HepG2 (cell line): ENCODE results near the gene SECTM1. TPM values are rescaled to one million over a fixed set of nuclear protein-coding genes. Genes with fewer than 3 reads are reported as not detected.

Experiments
- ATAC-seq: fragments of 200-7000 bp; cut with Tn5 transposase; 3 replicates; pipeline ENCODE4 v1.9.1; 2020; ENCODE audit warnings: mild to moderate bottlenecking, moderate library complexity
- BruUV-seq: library from RNA; stranded (reverse); fragments of 400-500 nt; replicated peaks from 2 replicates; lab custom pipeline; 2021; lab: Mats Ljungman, UMichigan
- CTCF ChIA-PET: fragments of 300-600 bp; formaldehyde crosslinking; extraction: SDS; loops from one replicate; lab custom pipeline; 2021; ENCODE audit warnings: low total read pairs, inconsistent platforms, low intra/inter-chr PET ratio; lab: Yijun Ruan, JAX
- POLR2A ChIA-PET: fragments of 350-600 bp; sonication (Branson Sonifier 250); formaldehyde crosslinking; loops from one replicate; lab custom pipeline; 2020; ENCODE audit warnings: antibody characterized with exemption, inconsistent platforms; lab: Yijun Ruan, JAX
- DNase-seq: peaks from one replicate; pipeline ENCODE4 v3.0.0-alpha.2; 2015; ENCODE audit warnings: low spot score
- FAIRE-seq: peaks from 3 replicates; lab custom pipeline; 2011; peaks lifted over from hg19 to GRCh38; lab: Jason Lieb, UNC
- H2AFZ ChIP-seq: one replicate; pipeline ENCODE4 v1.6.1; 2011; ENCODE audit warnings: low read length, inconsistent platforms
- H3K27ac ChIP-seq: fragments of 300-600 bp; 3 replicates; pipeline ENCODE4 v1.8.0; 2011; ENCODE audit warnings: mixed run types, mild to moderate bottlenecking, mixed read lengths, low read length, inconsistent platforms; ENCODE audit not compliant: insufficient read depth; ENCODE audit errors: extremely low read length
- H3K27me3 ChIP-seq, 2 experiments: fragments of 200-600 bp in 1 of 2; 2 replicates in 1 of 2; 3 replicates in 1 of 2; pipeline versions ENCODE4 v1.6.0 to v1.8.0; 2011; ENCODE audit warnings: low read length in 2 of 2, mild to moderate bottlenecking in 2 of 2, moderate library complexity in 2 of 2, inconsistent platforms in 1 of 2; ENCODE audit not compliant: insufficient read depth in 2 of 2, control insufficient read depth in 1 of 2
- H3K36me3 ChIP-seq, 2 experiments: fragments of 200-600 bp in 1 of 2; replicated peaks in 1 of 2; 2 replicates in 1 of 2; 3 replicates in 1 of 2; pipeline versions ENCODE4 v1.5.1 to v1.8.0; 2011; ENCODE audit warnings: low read length in 2 of 2, inconsistent platforms in 1 of 2; ENCODE audit not compliant: insufficient read depth in 2 of 2, control insufficient read depth in 1 of 2
- H3K4me1 ChIP-seq: 2 replicates; pipeline ENCODE4 v1.5.1; 2012; ENCODE audit warnings: low read length, inconsistent platforms; ENCODE audit not compliant: insufficient read depth
- H3K4me2 ChIP-seq: 2 replicates; pipeline ENCODE4 v1.6.0; 2011; ENCODE audit warnings: low read depth, low read length, inconsistent platforms
- H3K4me3 ChIP-seq, 3 experiments: fragments of 200-600 bp in 1 of 3; sonication (generic), shearing (Covaris generic) in 1 of 3; replicated peaks in 1 of 3; 2 replicates each; pipeline ENCODE4 v1.5.1; 2011 to 2016; ENCODE audit warnings: low read length in 3 of 3, inconsistent platforms in 2 of 3, low read depth in 2 of 3, mild to moderate bottlenecking in 2 of 3, control low read depth in 1 of 3, mixed read lengths in 1 of 3; ENCODE audit not compliant: insufficient read depth in 1 of 3
- H3K79me2 ChIP-seq: one replicate; pipeline ENCODE4 v1.6.1; 2011; ENCODE audit warnings: low read length, inconsistent platforms; ENCODE audit not compliant: insufficient read depth
- H3K9ac ChIP-seq: 2 replicates; pipeline ENCODE4 v1.6.0; 2011; ENCODE audit warnings: mild to moderate bottlenecking, low read depth, low read length, inconsistent platforms; ENCODE audit not compliant: insufficient read depth
- H3K9me3 ChIP-seq: 2 replicates; pipeline ENCODE4 v1.5.1; 2012; ENCODE audit warnings: mild to moderate bottlenecking, low read length
- H4K20me1 ChIP-seq: 2 replicates; pipeline ENCODE4 v1.6.0; 2011; ENCODE audit warnings: inconsistent platforms, mild to moderate bottlenecking, low read length, moderate library complexity; ENCODE audit not compliant: insufficient read depth
- IRF1 ChIP-seq: sonication (generic); formaldehyde crosslinking; IDR thresholded peaks from 2 replicates; pipeline ENCODE4 v1.4.0; 2020; ENCODE audit warnings: low read depth, mild to moderate bottlenecking, missing genetic modification reagents
- NCOA2 ChIP-seq: sonication (generic); formaldehyde crosslinking; IDR thresholded peaks from 2 replicates; pipeline ENCODE4 v1.8.0; 2022; ENCODE audit warnings: inconsistent platforms
- RNF219 ChIP-seq: sonication (generic); formaldehyde crosslinking; IDR thresholded peaks from 2 replicates; pipeline ENCODE4 v1.5.0; 2020; ENCODE audit warnings: mild to moderate bottlenecking, missing genetic modification reagents
- ZBTB7B ChIP-seq: sonication (generic); formaldehyde crosslinking; IDR thresholded peaks from 2 replicates; pipeline ENCODE4 v1.4.0; 2020; ENCODE audit warnings: missing genetic modification reagents
- ZNF142 ChIP-seq: sonication (generic); formaldehyde crosslinking; IDR thresholded peaks from 2 replicates; pipeline ENCODE4 v1.4.0; 2020; ENCODE audit warnings: missing genetic modification reagents
- ZNF317 ChIP-seq: sonication (generic); formaldehyde crosslinking; IDR thresholded peaks from 2 replicates; pipeline ENCODE4 v1.5.0; 2020; ENCODE audit warnings: mild to moderate bottlenecking, missing genetic modification reagents
- ZNF501 ChIP-seq: sonication (generic); formaldehyde crosslinking; IDR thresholded peaks from 2 replicates; pipeline ENCODE4 v1.5.1; 2020; ENCODE audit warnings: mild to moderate bottlenecking, moderate library complexity, missing genetic modification reagents
- WGBS: methylation state at CpG from one replicate; pipeline ENCODE4 v1.1.6; 2017; ENCODE audit warnings: low lambda C conversion rate; 5-methylcytosine and 5-hydroxymethylcytosine counted together
- in situ Hi-C: cut with HindIII; loops from 2 replicates; pipeline ENCODE4 v1.10.0; 2017; ENCODE audit warnings: low pct_unique_long_range_greater_than_20kb; ENCODE audit not compliant: extremely low pct_ligation_motif_present
- intact Hi-C: fragments of 100-400 bp; cut with micrococcal nuclease; formaldehyde crosslinking; loops from one replicate; pipeline ENCODE4 v1.10.0; 2022; ENCODE audit not compliant: unreplicated experiment
- polyA plus RNA-seq, 8 experiments: library from polyadenylated mRNA; depleted of rRNA in 3 of 8; stranded (reverse) in 7 of 8; unstranded in 1 of 8; fragments of >200 nt; fragmentation: Illumina TruSeq in 4 of 8; extraction: Trizol in 4 of 8; gene quantifications; 2 replicates each; pipeline versions ENCODE4 v1.2.1 to v1.2.3, GENCODE V29; 2011 to 2016; ENCODE audit warnings: low read depth in 4 of 8, missing spikeins in 1 of 8, mixed read lengths in 1 of 8; ENCODE audit not compliant: insufficient read depth in 1 of 8
- total RNA-seq, 5 experiments: library from RNA; depleted of rRNA; stranded (reverse); fragments of >200 nt; fragmentation: Illumina TruSeq; extraction: Trizol; gene quantifications; 2 replicates each; pipeline ENCODE4 v1.2.3, GENCODE V29; 2016; ENCODE audit warnings: low read depth in 1 of 5

SECTM1 gene
- total and polyA plus RNA-seq, 2 of the 13 experiments (the other 11 are each of a cell fraction or from before 2014, with no cell fraction given): 3.5 to 5.3 TPM

GRCh38 chr17:82348866-82349265, 15.3 kb upstream of the SECTM1 start:
- Histone ChIP-seq H3K4me3 (peak overlapping the region in 1 of 3 experiments; percentile 19; a peak in 2 of 6 replicates), H3K79me2 (peaks cover 17% of the 10 kb centered on the region), H3K9ac (peak overlapping the region; percentile 44), H3K27ac (peak overlapping the region; percentile 28), H3K36me3 (no peaks in the 10 kb centered on the region), H3K4me2 (peak overlapping the region; percentile 58), H3K9me3 (no peaks in the 10 kb centered on the region), H4K20me1 (no peaks in the 10 kb centered on the region), H2AFZ (no peak overlapping the region), H3K27me3 (no peaks in the 10 kb centered on the region), H3K4me1 (peaks cover 94% of the 10 kb centered on the region)
- 67% methylated on average over 11 of the region's 11 CpGs for WGBS
- no TSS peak for BruUV-seq
- intact Hi-C loops (no loop called here), in situ Hi-C loops (no loop called here)
- CTCF ChIA-PET: interaction anchor here (1.7 kb wide), 1 partner anchor 206 kb away, joined by 5 read pairs; no protein-coding TSS in a partner anchor
- ATAC-seq (no peak), FAIRE-seq (no peak), DNase-seq (no peak)
- 0 out of 2 replicates have a peak, but pooled peaks have one; percentile 8 for TF ChIP-seq ZBTB7B (CRISPR knock-in tag)
- 0 out of 2 replicates have a peak, but pooled peaks have one; percentile 21 for TF ChIP-seq ZNF501 (CRISPR knock-in tag)
- peak; percentile 30; the same call in 1 of the 2 replicates for TF ChIP-seq RNF219 (CRISPR knock-in tag)
- 0 out of 2 replicates have a peak, but pooled peaks have one; percentile 13 for TF ChIP-seq NCOA2 (CRISPR knock-in tag)
- TF ChIP-seq IRF1 (CRISPR knock-in tag): no peak
- no peak for TF ChIP-seq ZNF142
- TF ChIP-seq ZNF317: 0 out of 2 replicates have a peak, but pooled peaks have one; percentile 41
- POLR2A ChIA-PET: interaction anchor here (0.7 to 2.2 kb wide), 8 partner anchors 10 to 195 kb away, joined by 3 to 8 read pairs (median 4); no protein-coding TSS in a partner anchor
